NCI-H146 treated with DMSO at 0.1 percent for 48 hours (cell line): ENCODE data around the gene MAST1.

ENCODE experiments used
- DNase-seq: peaks from one replicate; lab custom pipeline; 2025; ENCODE audit not compliant: unreplicated experiment; lab: John Stamatoyannopoulos, UW

Gene MAST1

GRCh38 chr19:12867120-12868099 is 29.1 kb downstream of the MAST1 start:
- no peak for DNase-seq

- no peak for DNase-seq
Observed at GRCh38 chr19:12868540-12869112, 30.3 kb downstream of the MAST1 start.

GRCh38 chr19:12871681-12872080 is 33.4 kb downstream of the MAST1 start:
- DNase-seq, result no peak

GRCh38 chr19:12872255-12872654 is 33.9 kb downstream of the MAST1 start:
- no peak for DNase-seq

- no peak for DNase-seq
Observed at GRCh38 chr19:12872941-12873890, 34.9 kb downstream of the MAST1 start.

- DNase-seq, result no peak
Observed at GRCh38 chr19:12873891-12874745, 35.8 kb downstream of the MAST1 start.

- DNase-seq, result no peak
Observed at GRCh38 chr19:12875086-12875485, 36.8 kb downstream of the MAST1 start.

GRCh38 chr19:12880551-12881171 is 42.3 kb downstream of the MAST1 start:
- peak; percentile 42 for DNase-seq

- DNase-seq, result peak; percentile 96
Observed at GRCh38 chr19:12881172-12881808, 43.0 kb downstream of the MAST1 start, which contains the start of gene DNASE2. DNASE2 (minus strand) TSS chr19:12881449; CDS start chr19:12881375, 74 bp downstream.

- DNase-seq, result no peak
Observed at GRCh38 chr19:12882589-12882988, 44.3 kb downstream of the MAST1 start.

GRCh38 chr19:12884202-12884601 is 45.9 kb downstream of the MAST1 start:
- DNase-seq, result no peak

- DNase-seq, result no peak
Observed at GRCh38 chr19:12884627-12884925, 46.3 kb downstream of the MAST1 start.

GRCh38 chr19:12884926-12885748 is 46.8 kb downstream of the MAST1 start:
- DNase-seq, result peak; percentile 99

- DNase-seq, result no peak
Observed at GRCh38 chr19:12885749-12886650, 47.7 kb downstream of the MAST1 start.

GRCh38 chr19:12886651-12886968 is 48.3 kb downstream of the MAST1 start:
- DNase-seq, result no peak

GRCh38 chr19:12886969-12887747 is 48.8 kb downstream of the MAST1 start, which contains the start of gene KLF1:
KLF1 (minus strand) TSS chr19:12887201; CDS start chr19:12887140, 61 bp downstream.
- DNase-seq, result no peak
